GM12878 (cell line): ENCODE data around the gene UAP1L1. TPM values are rescaled to one million over a fixed set of nuclear protein-coding genes. Genes with fewer than 3 reads are reported as not detected.

Experiments
- ATAC-seq: fragments of 200-7000 bp; cut with Tn5 transposase; 3 replicates; pipeline ENCODE4 v1.9.1; 2020; ENCODE audit warnings: mild to moderate bottlenecking, moderate library complexity
- BruUV-seq: library from RNA; stranded (reverse); fragments of 400-500 nt; replicated peaks from 2 replicates; lab custom pipeline; 2021; lab: Mats Ljungman, UMichigan
- CTCF ChIA-PET: fragments of 300-600 bp; sonication (Branson Sonifier 250); formaldehyde crosslinking; extraction: SDS; loops from one replicate; lab custom pipeline; 2021; ENCODE audit warnings: inconsistent platforms; lab: Yijun Ruan, JAX
- POLR2A ChIA-PET: fragments of 350-600 bp; formaldehyde crosslinking; extraction: SDS; loops from one replicate; lab custom pipeline; 2021; ENCODE audit warnings: inconsistent platforms; lab: Charles Lee
- RAD21 ChIA-PET: fragments of 300-600 bp; sonication (Branson Sonifier 250); formaldehyde crosslinking; loops from one replicate; lab custom pipeline; 2023; ENCODE audit warnings: antibody characterized with exemption; ENCODE audit not compliant: unreplicated experiment; lab: Charles Lee
- SMC1A ChIA-PET: fragments of 300-600 bp; sonication (Branson Sonifier 250); formaldehyde crosslinking; loops from one replicate; lab custom pipeline; 2023; ENCODE audit not compliant: unreplicated experiment, uncharacterized antibody; lab: Charles Lee
- DNase-seq: peaks from one replicate; pipeline ENCODE4 v3.0.0-alpha.2; 2011; ENCODE audit warnings: low read depth, low spot score
- FAIRE-seq: peaks from 3 replicates; lab custom pipeline; 2011; peaks lifted over from hg19 to GRCh38; lab: Jason Lieb, UNC
- H2AFZ ChIP-seq: 2 replicates; pipeline ENCODE4 v1.6.0; 2011; ENCODE audit warnings: low read depth, low read length, control low read depth; ENCODE audit not compliant: control insufficient read depth
- H3K27ac ChIP-seq: 2 replicates; pipeline ENCODE4 v1.5.1; 2011; ENCODE audit warnings: control low read depth; ENCODE audit not compliant: control insufficient read depth, insufficient read depth
- H3K27me3 ChIP-seq, 2 experiments: replicated peaks in 1 of 2; 2 replicates each; pipeline versions ENCODE4 v1.6.0 to v1.6.1; 2011; ENCODE audit warnings: low read length in 1 of 2; ENCODE audit not compliant: control insufficient read depth in 2 of 2, insufficient read depth in 2 of 2
- H3K36me3 ChIP-seq, 2 experiments: 2 replicates each; pipeline ENCODE4 v1.5.1; 2011; ENCODE audit warnings: low read length in 1 of 2; ENCODE audit not compliant: control insufficient read depth in 2 of 2, insufficient read depth in 2 of 2
- H3K4me1 ChIP-seq: 2 replicates; pipeline ENCODE4 v1.6.1; 2011; ENCODE audit warnings: mild to moderate bottlenecking, low read length, moderate library complexity, mixed read lengths; ENCODE audit not compliant: control insufficient read depth, insufficient read depth
- H3K4me2 ChIP-seq: 2 replicates; pipeline ENCODE4 v1.6.0; 2011; ENCODE audit warnings: control low read depth; ENCODE audit not compliant: control insufficient read depth, insufficient read depth
- H3K4me3 ChIP-seq: fragments of 200-600 bp; sonication (generic); 2 replicates; pipeline ENCODE4 v1.5.1; 2016
- H3K79me2 ChIP-seq: 2 replicates; pipeline ENCODE4 v1.6.0; 2011; ENCODE audit warnings: low read length; ENCODE audit not compliant: control insufficient read depth, insufficient read depth
- H3K9ac ChIP-seq: 2 replicates; pipeline ENCODE4 v1.8.0; 2011; ENCODE audit warnings: low read length, control low read depth, mixed read lengths; ENCODE audit not compliant: control insufficient read depth, insufficient read depth
- H3K9me3 ChIP-seq: replicated peaks from 3 replicates; pipeline ENCODE4 v1.5.1; 2011; ENCODE audit warnings: mild to moderate bottlenecking, low read length; ENCODE audit not compliant: control insufficient read depth, insufficient read depth
- H4K20me1 ChIP-seq: 2 replicates; pipeline ENCODE4 v1.6.0; 2011; ENCODE audit not compliant: control insufficient read depth, insufficient read depth
- BMI1 ChIP-seq: fragments of 450-650 bp; IDR thresholded peaks from 2 replicates; pipeline ENCODE4 v1.6.1; 2016; ENCODE audit warnings: mild to moderate bottlenecking, moderate library complexity, borderline replicate concordance
- CBX5 ChIP-seq: sonication (generic); IDR thresholded peaks from 2 replicates; pipeline ENCODE4 v1.6.1; 2016; ENCODE audit warnings: low read depth, moderate library complexity, mild to moderate bottlenecking, inconsistent platforms
- EP300 ChIP-seq, 2 experiments: fragments of 150-350 bp in 1 of 2; IDR thresholded peaks; 2 replicates each; pipeline ENCODE4 v1.6.1; 2011 to 2012; ENCODE audit warnings: low read depth in 2 of 2, low read length in 2 of 2, borderline replicate concordance in 1 of 2, improper control_type of control experiment in 1 of 2, inconsistent platforms in 1 of 2; ENCODE audit not compliant: control insufficient read depth in 1 of 2
- ETV6 ChIP-seq, 2 experiments: fragments of 450-650 bp in 1 of 2; IDR thresholded peaks in 1 of 2; conservative IDR thresholded peaks in 1 of 2; 2 replicates each; pipeline ENCODE4 v1.6.1; 2014; ENCODE audit warnings: antibody characterized with exemption in 1 of 2, borderline replicate concordance in 1 of 2, low read depth in 1 of 2, mild to moderate bottlenecking in 1 of 2, moderate library complexity in 1 of 2
- EZH2 ChIP-seq: IDR thresholded peaks from 2 replicates; pipeline ENCODE4 v1.6.1; 2012; ENCODE audit warnings: low read depth, mild to moderate bottlenecking, control low read depth, inconsistent platforms, low read length, borderline replicate concordance; ENCODE audit not compliant: control insufficient read depth
- IRF5 ChIP-seq: fragments of 450-650 bp; IDR thresholded peaks from 2 replicates; pipeline ENCODE4 v1.6.1; 2017; ENCODE audit warnings: borderline replicate concordance
- JUNB ChIP-seq: IDR thresholded peaks from 2 replicates; pipeline ENCODE4 v1.6.1; 2016; ENCODE audit warnings: antibody characterized with exemption, mild to moderate bottlenecking
- MAX ChIP-seq: IDR thresholded peaks from 2 replicates; pipeline ENCODE4 v1.6.1; 2012; ENCODE audit warnings: low read depth, low read length, improper control_type of control experiment
- MEF2A ChIP-seq: IDR thresholded peaks from 2 replicates; pipeline ENCODE4 v1.6.1; 2011; ENCODE audit warnings: low read depth, mild to moderate bottlenecking, low read length, moderate library complexity; ENCODE audit not compliant: insufficient read depth
- RFX5 ChIP-seq: IDR thresholded peaks from 2 replicates; pipeline ENCODE4 v1.6.1; 2011; ENCODE audit warnings: low read depth, low read length, improper control_type of control experiment
- SPI1 ChIP-seq: IDR thresholded peaks from 2 replicates; pipeline ENCODE4 v1.6.1; 2011; ENCODE audit warnings: low read depth, mild to moderate bottlenecking, low read length, moderate library complexity, borderline replicate concordance; ENCODE audit not compliant: insufficient read depth
- SREBF1 ChIP-seq: IDR thresholded peaks from 2 replicates; pipeline ENCODE4 v1.6.1; 2012; ENCODE audit warnings: mild to moderate bottlenecking, low read length
- SRF ChIP-seq, 2 experiments: IDR thresholded peaks; 2 replicates each; pipeline ENCODE4 v1.6.1; 2011; ENCODE audit warnings: low read depth in 2 of 2, low read length in 2 of 2, mild to moderate bottlenecking in 1 of 2, moderate library complexity in 1 of 2
- TAF1 ChIP-seq: IDR thresholded peaks from 2 replicates; pipeline ENCODE4 v1.6.1; 2011; ENCODE audit warnings: mild to moderate bottlenecking, low read depth, low read length, borderline replicate concordance
- ZNF217 ChIP-seq: fragments of 450-650 bp; IDR thresholded peaks from 2 replicates; pipeline ENCODE4 v1.6.1; 2017; ENCODE audit warnings: antibody characterized with exemption, mild to moderate bottlenecking
- ZNF384 ChIP-seq: IDR thresholded peaks from 2 replicates; pipeline ENCODE4 v1.6.1; 2012; ENCODE audit warnings: low read depth, mild to moderate bottlenecking, low read length, improper control_type of control experiment, borderline replicate concordance
- ZSCAN29 ChIP-seq: fragments of 450-650 bp; IDR thresholded peaks from 2 replicates; pipeline ENCODE4 v1.6.1; 2017; ENCODE audit warnings: mild to moderate bottlenecking, moderate library complexity
- WGBS: methylation state at CpG from one replicate; pipeline ENCODE4 v1.1.6; 2016; ENCODE audit warnings: low lambda C conversion rate; ENCODE audit not compliant: insufficient replicate concordance, insufficient coverage; ENCODE audit errors: missing lambda C conversion rate; 5-methylcytosine and 5-hydroxymethylcytosine counted together
- in situ Hi-C: fragments of 300-500 bp; cut with MboI; formaldehyde crosslinking; loops from 9 replicates; pipeline ENCODE4 v1.14.3; 2018; ENCODE audit warnings: mixed read lengths
- intact Hi-C: fragments of 100-400 bp; cut with micrococcal nuclease; formaldehyde crosslinking; loops from one replicate; pipeline ENCODE4 v1.14.2; 2022; ENCODE audit not compliant: unreplicated experiment
- polyA plus RNA-seq, 11 experiments: library from polyadenylated mRNA; depleted of rRNA in 4 of 11; unstranded in 6 of 11; stranded (reverse) in 5 of 11; fragments of >200 nt; fragmentation: Nextera tagmentation in 4 of 11; fragmentation: Illumina TruSeq in 1 of 11; extraction: Ambion mirVana in 4 of 11; extraction: Trizol in 1 of 11; gene quantifications; 1 replicate in 1 of 11; 2 replicates in 10 of 11; pipeline versions ENCODE4 v1.2.1 to v1.2.3, GENCODE V29; 2011 to 2016; ENCODE audit warnings: inconsistent platforms in 2 of 11, missing spikeins in 2 of 11, low read depth in 1 of 11
- total RNA-seq, 4 experiments: library from RNA; depleted of rRNA in 3 of 4; stranded (reverse); fragments of >200 nt in 3 of 4; fragmentation: Illumina TruSeq in 1 of 4; extraction: Trizol in 1 of 4; gene quantifications; 2 replicates each; pipeline versions ENCODE4 v1.2.1 to v1.2.3, GENCODE V29; 2013 to 2021
- TF ChIP-seq, protein P1 (sequence below): fragments of 450-650 bp; IDR thresholded peaks from 2 replicates; pipeline ENCODE4 v1.6.1; 2017; ENCODE audit warnings: mild to moderate bottlenecking, low read depth, inconsistent platforms; ENCODE audit not compliant: poor library complexity, severe bottlenecking

UAP1L1 gene
- total and polyA plus RNA-seq, 10 of the 15 experiments (the other 5 are each of a cell fraction or from before 2014, with no cell fraction given) = 0.29 to 15.7 (median 5.8) TPM

- Histone ChIP-seq H3K4me1 (no peaks in the 10 kb centered on the region), H4K20me1 (no peaks in the 10 kb centered on the region), H2AFZ (no peak overlapping the region), H3K9me3 (no peaks in the 10 kb centered on the region), H3K4me2 (no peak overlapping the region), H3K79me2 (no peaks in the 10 kb centered on the region), H3K36me3 (no peaks in the 10 kb centered on the region), H3K27ac (no peak overlapping the region), H3K27me3 (peaks cover 4 to 12% of the 10 kb centered on the region in 2 experiments; a peak in 3 of 4 replicates), H3K9ac (no peak overlapping the region), H3K4me3 (no peak overlapping the region)
- POLR2A ChIA-PET = no interaction called here
- in situ Hi-C loops (no loop called here), intact Hi-C loops (no loop called here)
- DNase-seq (no peak), ATAC-seq (no peak), FAIRE-seq (no peak)
- RAD21 ChIA-PET = no interaction called here
- TF ChIP-seq ZNF384 (no peak), ZNF217 (no peak), MAX (no peak), IRF5 (no peak), SPI1 (no peak), EZH2 (no peak), SREBF1 (no peak), SRF (IDR thresholded peaks at IDR 0.05; ENCODE audit: low read depth in 2 of 2, low read length in 2 of 2) (no peak), TAF1 (no peak), MEF2A (no peak), BMI1 (no peak), JUNB (no peak), ZSCAN29 (no peak), CBX5 (no peak), ETV6 (conservative IDR thresholded peaks at IDR 0.05 in 1 of 2, IDR thresholded peaks at IDR 0.05 in 1 of 2; ENCODE audit: borderline replicate concordance in 1 of 2, low read depth in 1 of 2) (no peak), RFX5 (no peak), EP300 (IDR thresholded peaks at IDR 0.05; ENCODE audit: borderline replicate concordance in 1 of 2, control insufficient read depth in 1 of 2, low read depth in 2 of 2, low read length in 2 of 2) (no peak)
- TF ChIP-seq, protein P1, sequence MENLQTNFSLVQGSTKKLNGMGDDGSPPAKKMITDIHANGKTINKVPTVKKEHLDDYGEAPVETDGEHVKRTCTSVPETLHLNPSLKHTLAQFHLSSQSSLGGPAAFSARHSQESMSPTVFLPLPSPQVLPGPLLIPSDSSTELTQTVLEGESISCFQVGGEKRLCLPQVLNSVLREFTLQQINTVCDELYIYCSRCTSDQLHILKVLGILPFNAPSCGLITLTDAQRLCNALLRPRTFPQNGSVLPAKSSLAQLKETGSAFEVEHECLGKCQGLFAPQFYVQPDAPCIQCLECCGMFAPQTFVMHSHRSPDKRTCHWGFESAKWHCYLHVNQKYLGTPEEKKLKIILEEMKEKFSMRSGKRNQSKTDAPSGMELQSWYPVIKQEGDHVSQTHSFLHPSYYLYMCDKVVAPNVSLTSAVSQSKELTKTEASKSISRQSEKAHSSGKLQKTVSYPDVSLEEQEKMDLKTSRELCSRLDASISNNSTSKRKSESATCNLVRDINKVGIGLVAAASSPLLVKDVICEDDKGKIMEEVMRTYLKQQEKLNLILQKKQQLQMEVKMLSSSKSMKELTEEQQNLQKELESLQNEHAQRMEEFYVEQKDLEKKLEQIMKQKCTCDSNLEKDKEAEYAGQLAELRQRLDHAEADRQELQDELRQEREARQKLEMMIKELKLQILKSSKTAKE = no peak
- WGBS = 71% methylated on average over 16 of the region's 16 CpGs
- CTCF ChIA-PET = interaction anchor here (2.0 to 2.4 kb wide), 3 partner anchors 10 to 28 kb away, joined by 6 to 14 read pairs (median 10); partner anchors contain the start of gene NPDC1
- BruUV-seq = no TSS peak
- SMC1A ChIA-PET = no interaction called here
Observed at GRCh38 chr9:137057545-137057944, 19.8 kb upstream of the UAP1L1 start.
